Measurements from ENCODE around the gene CAPN10.

- TF ChIP-seq USF2 (IDR thresholded peaks at IDR 0.05) = peak; percentile 74
- no peak for TF ChIP-seq CTCF (IDR thresholded peaks at IDR 0.05)
- TF ChIP-seq ZFP36 (IDR thresholded peaks at IDR 0.05; ENCODE audit: borderline replicate concordance, partially characterized antibody) = no peak
- TF ChIP-seq CHD2 (IDR thresholded peaks at IDR 0.05; ENCODE audit: low read length, partially characterized antibody) = no peak
- no peak for TF ChIP-seq ZNF302 (CRISPR knock-in tag; IDR thresholded peaks at IDR 0.05)
- TF ChIP-seq EP300 (IDR thresholded peaks at IDR 0.05) = no peak
- no peak for TF ChIP-seq PBX3 (IDR thresholded peaks at IDR 0.05)
- TF ChIP-seq RAD21 (conservative IDR thresholded peaks at IDR 0.05 in 1 of 2, IDR thresholded peaks at IDR 0.05 in 1 of 2) = no peak
Observed at GRCh38 chr2:240560084-240560479, 26.5 kb upstream of the CAPN10 start, which contains the start of gene DUSP28.
